BE2C (cell line): ENCODE results near the gene CAMTA1.

ENCODE experiments used
- DNase-seq: peaks from one replicate; pipeline ENCODE4 v3.0.0-alpha.2; 2020
- H3K27me3 ChIP-seq: fragments of 250-450 bp; sonication (Bioruptor Pico); 2 replicates; pipeline ENCODE4 v1.5.1; 2020; ENCODE audit warnings: mild to moderate bottlenecking
- H3K36me3 ChIP-seq: fragments of 250-450 bp; sonication (Bioruptor Pico); 2 replicates; pipeline ENCODE4 v1.5.1; 2020; ENCODE audit warnings: mild to moderate bottlenecking
- H3K4me1 ChIP-seq: fragments of 250-450 bp; sonication (Bioruptor Pico); 2 replicates; pipeline ENCODE4 v1.5.1; 2020
- H3K4me3 ChIP-seq: 2 replicates; pipeline ENCODE4 v1.5.1; 2011; ENCODE audit warnings: low read depth, low read length
- H3K9me3 ChIP-seq: fragments of 250-450 bp; sonication (Bioruptor Pico); 2 replicates; pipeline ENCODE4 v1.5.1; 2020
- CTCF ChIP-seq: IDR thresholded peaks from 2 replicates; pipeline ENCODE4 v1.5.1; 2012; ENCODE audit warnings: mild to moderate bottlenecking, low read depth, low read length

CAMTA1 gene

GRCh38 chr1:7209336-7209735 is 424.1 kb downstream of the CAMTA1 start:
- DNase-seq, result peak; percentile 20
- H3K36me3 ChIP-seq, result no peaks in the 10 kb centered on the region
- TF ChIP-seq CTCF, result no peak
- H3K4me3 ChIP-seq, result no peak overlapping the region
- no peaks in the 10 kb centered on the region for H3K4me1 ChIP-seq
- H3K9me3 ChIP-seq, result no peaks in the 10 kb centered on the region
- H3K27me3 ChIP-seq, result no peaks in the 10 kb centered on the region

- peak; percentile 75 for TF ChIP-seq CTCF
- H3K4me3 ChIP-seq, result no peak overlapping the region
- no peaks in the 10 kb centered on the region for H3K9me3 ChIP-seq
- H3K36me3 ChIP-seq, result no peaks in the 10 kb centered on the region
- no peaks in the 10 kb centered on the region for H3K27me3 ChIP-seq
- no peaks in the 10 kb centered on the region for H3K4me1 ChIP-seq
- DNase-seq, result peak; percentile 45
Measured at GRCh38 chr1:7218210-7218832, 433.1 kb downstream of the CAMTA1 start.

GRCh38 chr1:7219031-7219430 is 433.8 kb downstream of the CAMTA1 start:
- no peak for TF ChIP-seq CTCF
- Histone ChIP-seq H3K9me3 (no peaks in the 10 kb centered on the region), H3K4me1 (no peaks in the 10 kb centered on the region), H3K4me3 (no peak overlapping the region), H3K36me3 (no peaks in the 10 kb centered on the region), H3K27me3 (no peaks in the 10 kb centered on the region)
- no peak for DNase-seq

- no peaks in the 10 kb centered on the region for H3K4me1 ChIP-seq
- H3K36me3 ChIP-seq, result no peaks in the 10 kb centered on the region
- DNase-seq, result no peak
- TF ChIP-seq CTCF, result no peak
- H3K4me3 ChIP-seq, result no peak overlapping the region
- no peaks in the 10 kb centered on the region for H3K27me3 ChIP-seq
- no peaks in the 10 kb centered on the region for H3K9me3 ChIP-seq
Measured at GRCh38 chr1:7220007-7220406, 434.8 kb downstream of the CAMTA1 start.

GRCh38 chr1:7220712-7221252 is 435.5 kb downstream of the CAMTA1 start:
- Histone ChIP-seq H3K4me3 (no peak overlapping the region), H3K9me3 (no peaks in the 10 kb centered on the region), H3K4me1 (no peaks in the 10 kb centered on the region), H3K36me3 (no peaks in the 10 kb centered on the region), H3K27me3 (no peaks in the 10 kb centered on the region)
- no peak for TF ChIP-seq CTCF
- DNase-seq, result no peak

- DNase-seq, result no peak
- no peaks in the 10 kb centered on the region for H3K9me3 ChIP-seq
- H3K27me3 ChIP-seq, result no peaks in the 10 kb centered on the region
Measured at GRCh38 chr1:7221826-7222694, 436.8 kb downstream of the CAMTA1 start.

More at GRCh38 chr1:7221826-7222694, 436.8 kb downstream of the CAMTA1 start:
- H3K4me1 ChIP-seq, result no peaks in the 10 kb centered on the region
- no peak overlapping the region for H3K4me3 ChIP-seq
- TF ChIP-seq CTCF, result no peak
- H3K36me3 ChIP-seq, result no peaks in the 10 kb centered on the region
